Esophagus (tissue), 2 donors: Measurements from ENCODE around the gene CUL4A. TPM values are rescaled to one million over a fixed set of nuclear protein-coding genes. Genes with fewer than 3 reads are reported as not detected.

ENCODE experiments used
- H3K27ac ChIP-seq, 2 donors: one replicate each; pipeline ENCODE4 v1.5.1; 2013; ENCODE audit warnings: low read depth in 2 of 2, mild to moderate bottlenecking in 2 of 2, inconsistent platforms in 1 of 2, low read length in 1 of 2, moderate library complexity in 1 of 2
- H3K27me3 ChIP-seq, 2 donors: one replicate each; pipeline ENCODE4 v1.6.1; 2013; ENCODE audit warnings: low read length in 2 of 2, control low read depth in 1 of 2, mild to moderate bottlenecking in 1 of 2; ENCODE audit not compliant: insufficient read depth in 2 of 2, control insufficient read depth in 1 of 2
- H3K36me3 ChIP-seq, 2 donors: one replicate each; pipeline ENCODE4 v1.6.1; 2013; ENCODE audit warnings: low read length in 1 of 2; ENCODE audit not compliant: control insufficient read depth in 2 of 2, insufficient read depth in 2 of 2
- H3K4me1 ChIP-seq, 2 donors: one replicate each; pipeline ENCODE4 v1.6.1; 2013; ENCODE audit warnings: low read length in 1 of 2; ENCODE audit not compliant: control insufficient read depth in 2 of 2, insufficient read depth in 2 of 2
- H3K4me3 ChIP-seq, 2 donors: one replicate each; pipeline ENCODE4 v1.5.1; 2013; ENCODE audit warnings: low read length in 2 of 2, mild to moderate bottlenecking in 2 of 2, low read depth in 1 of 2, moderate library complexity in 1 of 2
- H3K9me3 ChIP-seq, 2 donors: one replicate each; pipeline ENCODE4 v1.6.1; 2013; ENCODE audit warnings: mild to moderate bottlenecking in 2 of 2, low read depth in 1 of 2, low read length in 1 of 2, moderate library complexity in 1 of 2; ENCODE audit not compliant: control insufficient read depth in 2 of 2, insufficient read depth in 1 of 2
- WGBS, 2 donors: extraction: QIAGEN DNeasy Blood & Tissue Kit; methylation state at CpG; one replicate each; pipeline ENCODE4 v1.1.7; 2013; 5-methylcytosine and 5-hydroxymethylcytosine counted together
- polyA plus RNA-seq, 2 donors: library from polyadenylated mRNA; stranded (reverse); fragments of 200-250 nt; gene quantifications; one replicate each; pipeline ENCODE4 v1.2.3, GENCODE V29; 2013
- donor health status: healthy with polysubstance abuse.
- donor health status: Bipolar disorder and iron deficiency.

The CUL4A gene
- polyA plus RNA-seq, 2 donors: 21.0 to 31.2 TPM

DNA sequence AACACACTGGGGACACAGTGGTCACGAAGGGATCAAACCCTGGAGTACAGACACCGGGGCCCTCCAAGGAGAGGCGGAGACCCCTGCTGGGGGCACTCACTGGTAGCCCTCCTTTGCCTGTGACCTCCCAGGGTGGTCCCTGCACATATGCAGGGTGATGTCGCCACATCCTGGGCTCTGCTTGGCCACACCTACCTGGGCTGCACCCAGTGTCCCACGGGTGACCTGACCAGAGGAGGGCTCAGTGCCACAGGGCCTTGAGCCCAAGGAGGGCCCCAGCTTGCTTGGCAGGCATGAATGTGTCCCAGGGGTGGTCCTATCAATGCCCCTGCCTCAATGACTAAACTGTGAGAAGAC, 5.1 kb upstream of the CUL4A start:
- Histone ChIP-seq H3K27ac (no peak overlapping the region), H3K4me3 (no peak overlapping the region), H3K36me3 (peaks cover 6 to 9% of the 10 kb centered on the region in 2 donors), H3K4me1 (peaks cover 4 to 11% of the 10 kb centered on the region in 2 donors), H3K27me3 (no peaks in the 10 kb centered on the region), H3K9me3 (no peaks in the 10 kb centered on the region)
- WGBS, 2 donors: 87 to 88% methylated on average over 5 of the region's 5 CpGs

DNA sequence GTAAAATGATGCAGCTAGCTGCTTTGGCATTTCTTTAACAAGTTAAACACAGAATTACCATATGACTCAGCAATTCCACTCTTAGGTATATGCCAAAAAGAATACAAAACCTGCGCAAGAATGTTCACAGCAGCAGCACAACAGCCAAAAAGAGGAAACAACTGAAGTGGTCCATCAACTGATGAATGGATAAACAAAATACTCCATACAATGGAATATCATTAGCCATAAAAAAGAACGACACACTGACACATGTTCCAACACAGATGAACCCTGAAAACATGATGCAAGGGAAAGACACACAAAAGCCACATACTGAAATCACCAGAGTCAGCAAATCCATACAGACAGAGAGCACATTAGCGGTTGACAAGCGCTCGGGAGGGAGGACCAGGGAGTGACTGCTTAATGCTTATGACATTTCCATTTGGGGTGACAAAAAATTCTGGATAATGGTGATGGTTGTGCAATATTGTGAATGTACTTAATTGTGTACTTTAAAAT, 3.9 kb upstream of the CUL4A start:
- H3K9me3 ChIP-seq: no peaks in the 10 kb centered on the region
- whole genome bisulfite sequencing, 2 donors: 54 to 65% methylated on average over 5 of the region's 5 CpGs
- H3K4me3 ChIP-seq: no peak overlapping the region
- peaks cover 0 to 6% of the 10 kb centered on the region in 2 donors for H3K36me3 ChIP-seq
- no peaks in the 10 kb centered on the region for H3K27me3 ChIP-seq
- H3K27ac ChIP-seq: no peak overlapping the region
- peaks cover 4 to 11% of the 10 kb centered on the region in 2 donors for H3K4me1 ChIP-seq

DNA sequence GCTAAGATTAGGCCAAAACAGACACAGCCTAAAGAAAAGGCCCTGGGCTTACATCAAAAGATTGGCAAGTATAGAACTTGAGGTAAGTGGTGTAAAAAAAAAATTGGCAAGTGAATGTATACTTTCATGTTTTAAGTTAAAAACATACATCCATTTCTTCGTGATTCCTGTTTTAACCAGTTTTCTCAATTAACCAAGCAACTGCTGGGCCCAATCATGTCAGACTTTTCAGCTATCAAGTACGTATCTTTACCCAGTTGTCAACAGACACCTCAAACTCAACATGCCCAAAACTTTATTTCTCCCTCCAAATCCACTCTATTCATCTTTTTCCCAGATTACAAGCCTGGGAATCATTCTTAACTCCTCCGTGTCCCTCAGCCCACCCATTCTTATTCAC, 2.0 kb upstream of the CUL4A start:
- H3K36me3 ChIP-seq: peaks cover 0 to 8% of the 10 kb centered on the region in 2 donors
- H3K4me1 ChIP-seq: peaks cover 4 to 11% of the 10 kb centered on the region in 2 donors
- H3K27ac ChIP-seq: peak overlapping the region in 1 of 2 donors; percentile 100
- 25 to 33% methylated on average over 3 of the region's 3 CpGs for WGBS, 2 donors
- peak overlapping the region in 1 of 2 donors; percentile 74 for H3K4me3 ChIP-seq
- H3K9me3 ChIP-seq: no peaks in the 10 kb centered on the region
- H3K27me3 ChIP-seq: no peaks in the 10 kb centered on the region

DNA sequence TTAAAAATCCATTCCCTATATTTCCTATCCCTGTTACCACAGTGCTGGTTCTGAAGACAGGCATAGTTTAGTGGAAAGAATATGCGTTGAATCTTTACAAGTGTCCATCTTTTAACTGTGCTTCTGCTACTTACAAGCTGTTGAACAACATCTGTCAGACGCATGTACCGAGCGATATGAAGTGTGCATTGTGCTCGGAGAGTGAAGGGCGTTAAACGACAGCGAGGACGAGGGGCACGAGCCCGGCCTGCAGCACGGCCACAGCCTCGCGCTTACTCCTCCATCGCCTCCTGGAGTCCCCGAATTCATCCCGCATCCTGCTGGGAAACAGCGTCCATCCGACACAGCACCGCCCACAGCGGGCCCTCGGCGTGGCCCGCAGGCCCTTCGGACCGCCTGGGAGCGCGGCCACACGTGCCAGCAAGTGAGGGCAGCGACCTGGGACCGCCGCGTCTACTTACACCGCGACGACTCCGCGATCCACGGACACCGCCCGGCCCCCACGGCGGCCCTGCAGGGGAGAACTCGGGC, 1.5 kb upstream of the CUL4A start:
- H3K4me1 ChIP-seq: peaks cover 4 to 11% of the 10 kb centered on the region in 2 donors
- H3K4me3 ChIP-seq: peak overlapping the region; percentile 72 to 74
- H3K27ac ChIP-seq: peak overlapping the region; percentile 100
- H3K9me3 ChIP-seq: no peaks in the 10 kb centered on the region
- 0% methylated on average over 35 to 44 of the region's 44 CpGs for WGBS, 2 donors
- peaks cover 0 to 8% of the 10 kb centered on the region in 2 donors for H3K36me3 ChIP-seq
- H3K27me3 ChIP-seq: no peaks in the 10 kb centered on the region

DNA sequence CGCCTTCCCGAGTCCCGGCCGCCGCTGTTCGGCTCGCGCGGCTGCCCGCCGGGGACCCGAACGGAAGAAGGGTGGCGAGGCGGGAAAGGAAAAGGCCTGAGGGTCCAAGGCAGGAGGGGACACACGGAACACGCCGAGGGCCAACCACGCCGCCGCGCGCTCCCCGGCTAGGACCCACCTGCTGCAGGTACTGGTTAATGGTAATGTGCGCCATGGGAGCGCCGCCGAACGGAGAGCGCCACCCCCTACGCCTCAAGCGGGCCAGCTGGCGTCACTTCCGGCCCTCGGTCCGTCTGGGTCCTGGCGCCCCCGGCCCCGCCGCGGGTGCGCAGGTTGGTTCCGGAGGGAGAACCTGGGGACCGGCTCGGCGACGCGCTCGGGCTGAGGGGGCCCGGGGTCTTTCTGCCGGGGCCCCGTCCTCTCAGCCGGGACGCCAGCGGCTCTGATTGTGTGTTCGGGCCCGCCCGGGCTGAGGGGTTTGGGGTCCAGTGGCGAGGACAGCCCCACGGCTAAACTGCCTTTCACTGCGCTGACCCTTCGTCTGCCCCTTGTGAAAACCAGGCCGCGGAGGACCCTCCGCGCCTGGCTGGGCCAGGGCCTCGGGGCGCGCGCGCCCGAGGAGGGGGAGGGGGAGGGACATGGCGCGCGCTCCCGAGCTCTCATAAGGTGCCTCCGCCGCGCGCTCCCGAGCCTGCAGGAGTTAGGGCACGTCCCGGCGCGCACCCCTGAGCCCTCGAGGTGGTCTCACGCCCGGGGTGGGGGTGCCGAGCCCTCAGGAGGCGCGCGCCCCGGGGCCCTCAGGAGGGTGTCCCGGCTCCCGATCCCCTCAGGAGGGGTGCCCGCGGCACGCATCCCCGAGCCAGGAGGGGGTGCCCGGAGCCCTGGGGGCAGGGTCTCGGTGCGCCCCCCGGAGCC, 735 bp upstream of the CUL4A start, which contains the start of gene PCID2:
PCID2 (minus strand) TSS at position 249 of the 915 bp plus-strand sequence; CDS start at position 214, 35 bp downstream.
- Histone ChIP-seq H3K27ac (peak within 1 kb of the TSS; percentile 100), H3K9me3 (no peaks in the 10 kb centered on the region), H3K27me3 (no peaks in the 10 kb centered on the region), H3K36me3 (peaks cover 0 to 8% of the 10 kb centered on the region in 2 donors), H3K4me1 (peaks cover 1 to 8% of the 10 kb centered on the region in 2 donors), H3K4me3 (peak within 1 kb of the TSS; percentile 72 to 74)
- WGBS, 2 donors: 0 to 1% methylated on average over 83 to 103 of the region's 103 CpGs

DNA sequence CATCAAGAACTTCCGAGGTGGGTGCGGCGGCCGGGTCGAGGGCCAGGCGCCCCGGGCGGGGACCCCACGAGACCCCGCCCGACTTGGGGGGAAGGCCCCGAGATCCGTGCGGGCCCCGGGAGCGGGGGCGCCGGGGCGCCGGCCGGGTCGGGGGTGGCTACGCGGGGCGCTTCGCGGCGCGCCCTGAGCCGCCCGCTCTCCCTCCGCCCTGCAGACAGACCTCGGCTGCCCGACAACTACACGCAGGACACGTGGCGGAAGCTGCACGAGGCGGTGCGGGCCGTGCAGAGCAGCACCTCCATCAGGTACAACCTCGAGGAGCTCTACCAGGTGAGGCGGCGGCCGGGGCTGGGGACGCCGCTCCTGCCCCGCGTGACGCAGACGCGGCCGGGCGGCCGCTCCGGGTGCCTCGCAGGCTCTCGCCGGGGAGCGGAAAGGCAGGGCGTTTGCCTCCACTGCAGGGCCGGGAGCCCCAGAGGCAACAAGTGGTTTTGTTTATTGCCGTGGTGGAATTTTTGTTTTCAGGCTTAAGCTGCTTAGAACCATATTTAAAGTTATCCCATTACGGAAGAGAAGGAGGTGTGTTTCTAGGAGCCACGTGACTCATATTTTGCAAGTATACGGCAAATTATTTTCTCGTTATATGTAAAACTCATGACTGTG, 477 bp downstream of the CUL4A start:
- no peaks in the 10 kb centered on the region for H3K9me3 ChIP-seq
- WGBS, 2 donors: 0 to 1% methylated on average over 65 to 67 of the region's 67 CpGs
- H3K36me3 ChIP-seq: peaks cover 0 to 4% of the 10 kb centered on the region in 2 donors
- peak overlapping the region; percentile 72 to 74 for H3K4me3 ChIP-seq
- no peaks in the 10 kb centered on the region for H3K27me3 ChIP-seq
- H3K27ac ChIP-seq: peak overlapping the region; percentile 100
- H3K4me1 ChIP-seq: peaks cover 3% of the 10 kb centered on the region in 2 donors

DNA sequence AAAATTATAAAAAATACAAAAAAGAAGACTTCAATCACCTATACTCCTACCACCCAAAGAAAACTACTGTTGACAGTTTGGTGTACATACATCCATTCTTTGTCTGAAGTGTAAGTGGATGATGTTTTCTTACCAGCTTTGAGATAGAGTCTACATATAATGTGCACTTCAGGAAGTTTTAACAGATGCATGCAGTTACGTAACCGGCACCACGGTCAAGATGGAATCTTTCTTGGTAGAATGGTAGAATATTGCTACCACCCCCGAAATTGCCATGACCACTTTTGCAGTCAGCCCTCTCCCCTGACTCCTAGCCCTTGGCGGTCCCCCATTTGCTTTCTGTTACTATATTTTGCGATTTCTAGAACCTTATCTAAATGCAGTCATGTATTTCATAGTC, 1.4 kb downstream of the CUL4A start:
- H3K9me3 ChIP-seq: no peaks in the 10 kb centered on the region
- WGBS, 2 donors: 88 to 93% methylated on average over 6 of the region's 6 CpGs
- H3K36me3 ChIP-seq: peaks cover 0 to 7% of the 10 kb centered on the region in 2 donors
- H3K27me3 ChIP-seq: no peaks in the 10 kb centered on the region
- H3K27ac ChIP-seq: no peak overlapping the region
- no peak overlapping the region for H3K4me3 ChIP-seq
- H3K4me1 ChIP-seq: peaks cover 3 to 13% of the 10 kb centered on the region in 2 donors

DNA sequence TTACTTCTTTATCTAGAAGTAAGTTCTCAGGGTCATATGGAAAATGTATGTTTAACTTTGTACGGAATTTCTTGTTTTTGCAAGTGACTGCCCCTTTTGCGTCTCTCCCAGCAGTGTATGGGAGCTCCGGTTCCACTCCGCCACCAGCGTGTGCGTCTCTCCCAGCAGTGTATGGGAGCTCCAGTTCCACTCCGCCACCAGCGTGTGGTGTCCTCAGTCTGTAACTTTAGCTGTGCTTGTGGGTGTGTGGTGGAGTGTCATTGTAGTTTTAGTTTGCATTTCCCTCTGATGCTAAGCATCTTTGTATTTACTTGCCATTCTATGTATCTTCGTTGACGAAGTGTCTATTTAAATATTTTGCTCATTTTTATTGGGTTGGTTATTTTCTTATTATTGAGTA, 2.4 kb downstream of the CUL4A start:
- no peak overlapping the region for H3K27ac ChIP-seq
- H3K27me3 ChIP-seq: no peaks in the 10 kb centered on the region
- H3K9me3 ChIP-seq: no peaks in the 10 kb centered on the region
- H3K4me1 ChIP-seq: peaks cover 3 to 15% of the 10 kb centered on the region in 2 donors
- 96% methylated on average over 10 of the region's 10 CpGs for WGBS, 2 donors
- peaks cover 0 to 7% of the 10 kb centered on the region in 2 donors for H3K36me3 ChIP-seq
- H3K4me3 ChIP-seq: no peak overlapping the region

DNA sequence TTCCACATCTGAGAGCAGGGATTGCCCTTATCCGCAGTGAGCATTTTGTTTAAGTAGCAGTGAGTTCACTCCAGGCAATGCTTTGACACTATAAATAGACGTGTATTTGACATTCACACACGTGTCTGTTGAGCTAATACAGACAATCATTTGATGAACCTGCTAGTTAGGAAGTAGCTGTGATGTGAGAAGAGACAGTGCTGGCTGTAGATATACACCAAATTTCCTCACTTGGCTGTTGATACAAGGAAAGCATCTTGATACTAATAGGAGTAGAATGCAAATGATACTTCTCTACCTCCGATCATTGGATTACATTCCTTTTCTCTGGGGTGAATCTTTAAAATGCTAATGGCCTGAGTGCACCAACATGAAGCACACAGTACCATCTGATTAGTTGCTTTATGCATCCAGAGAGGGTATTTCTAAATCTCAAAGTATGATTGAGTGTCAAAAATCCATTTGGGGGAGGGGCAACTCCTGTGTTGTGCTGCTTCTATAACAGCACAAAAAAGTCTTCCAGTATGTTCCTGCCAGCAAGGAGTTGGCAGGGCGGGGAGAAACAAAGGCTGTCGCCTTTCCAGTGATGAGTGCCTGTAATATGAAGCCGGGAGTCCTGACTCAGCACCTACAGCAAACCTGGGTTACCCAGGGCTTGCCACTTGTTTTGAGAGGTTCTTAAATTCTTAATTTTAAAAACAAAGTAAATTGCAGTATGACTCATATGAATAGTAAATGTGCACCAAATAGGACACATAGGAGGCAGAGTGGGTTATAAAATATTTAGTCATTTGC, 7.0 kb downstream of the CUL4A start:
- Histone ChIP-seq H3K36me3 (peaks cover 2 to 22% of the 10 kb centered on the region in 2 donors), H3K27ac (peak overlapping the region in 1 of 2 donors; percentile 35), H3K9me3 (no peaks in the 10 kb centered on the region), H3K27me3 (no peaks in the 10 kb centered on the region), H3K4me1 (peaks cover 3 to 18% of the 10 kb centered on the region in 2 donors), H3K4me3 (no peak overlapping the region)
- WGBS, 2 donors: 23 to 30% methylated on average over 7 of the region's 7 CpGs
